T-helper 2 cell treated with Interferon-gamma antibody and Interleukin-4, amounts not matched to agents 5 μg/mL and 100 μg/mL, for 36 hours (primary cell): ENCODE measurements around the gene DTNBP1.
"Not testable (repeated sequence)": the region's sequence is repeated elsewhere in the genome, so short reads cannot be mapped to it uniquely, and the experiment has no call there.

Experiments
- DNase-seq: peaks from one replicate; pipeline ENCODE4 v3.0.0; 2021; ENCODE audit warnings: low spot score
- H3K27ac Mint-ChIP-seq: one replicate; pipeline ENCODE4 v1.8.0; 2021; ENCODE audit warnings: mild to moderate bottlenecking, mixed read lengths
- H3K27me3 Mint-ChIP-seq: one replicate; pipeline ENCODE4 v1.8.0; 2021; ENCODE audit warnings: low read depth, mixed read lengths
- H3K36me3 Mint-ChIP-seq: one replicate; pipeline ENCODE4 v1.8.0; 2021; ENCODE audit warnings: low read depth, mixed read lengths
- H3K4me1 Mint-ChIP-seq: one replicate; pipeline ENCODE4 v1.8.0; 2021; ENCODE audit warnings: low read depth, mixed read lengths
- H3K4me3 Mint-ChIP-seq: one replicate; pipeline ENCODE4 v1.8.0; 2022; ENCODE audit warnings: mild to moderate bottlenecking, moderate library complexity, mixed read lengths
- H3K9me3 Mint-ChIP-seq: one replicate; pipeline ENCODE4 v1.8.0; 2021; ENCODE audit warnings: mixed read lengths

DTNBP1 gene

GRCh38 chr6:15557174-15557573, 105.7 kb downstream of the DTNBP1 start:
- no peaks in the 10 kb centered on the region for H3K27me3 Mint-ChIP-seq

GRCh38 chr6:15556711-15557110, 106.1 kb downstream of the DTNBP1 start:
- no peaks in the 10 kb centered on the region for H3K36me3 Mint-ChIP-seq
- H3K27me3 Mint-ChIP-seq: no peaks in the 10 kb centered on the region
- H3K27ac Mint-ChIP-seq: peak overlapping the region; percentile 11
- H3K4me1 Mint-ChIP-seq: peaks cover 3% of the 10 kb centered on the region
- no peak for DNase-seq
- no peaks in the 10 kb centered on the region for H3K9me3 Mint-ChIP-seq
- no peak overlapping the region for H3K4me3 Mint-ChIP-seq

More at GRCh38 chr6:15557174-15557573, 105.7 kb downstream of the DTNBP1 start:
- no peaks in the 10 kb centered on the region for H3K9me3 Mint-ChIP-seq
- no peak overlapping the region for H3K4me3 Mint-ChIP-seq
- H3K36me3 Mint-ChIP-seq: no peaks in the 10 kb centered on the region
- H3K4me1 Mint-ChIP-seq: peaks cover 1% of the 10 kb centered on the region
- no peak for DNase-seq
- H3K27ac Mint-ChIP-seq: no peak overlapping the region

GRCh38 chr6:15555101-15556038, 107.5 kb downstream of the DTNBP1 start:
- H3K27ac Mint-ChIP-seq: no peak overlapping the region
- H3K36me3 Mint-ChIP-seq: no peaks in the 10 kb centered on the region
- no peak for DNase-seq
- H3K9me3 Mint-ChIP-seq: no peaks in the 10 kb centered on the region
- H3K4me3 Mint-ChIP-seq: no peak overlapping the region
- H3K27me3 Mint-ChIP-seq: no peaks in the 10 kb centered on the region
- H3K4me1 Mint-ChIP-seq: peaks cover 6% of the 10 kb centered on the region

GRCh38 chr6:15554728-15555100, 108.1 kb downstream of the DTNBP1 start:
- Mint-ChIP-seq H3K36me3 (no peaks in the 10 kb centered on the region), H3K27me3 (no peaks in the 10 kb centered on the region), H3K4me3 (no peak overlapping the region), H3K27ac (no peak overlapping the region), H3K9me3 (no peaks in the 10 kb centered on the region), H3K4me1 (peaks cover 6% of the 10 kb centered on the region)
- no peak for DNase-seq

- Mint-ChIP-seq H3K27ac (no peak overlapping the region), H3K27me3 (no peaks in the 10 kb centered on the region), H3K4me3 (no peak overlapping the region), H3K36me3 (no peaks in the 10 kb centered on the region), H3K9me3 (no peaks in the 10 kb centered on the region), H3K4me1 (peaks cover 6% of the 10 kb centered on the region)
- DNase-seq: no peak
Observed at GRCh38 chr6:15553736-15554294, 109.0 kb downstream of the DTNBP1 start.

- H3K4me3 Mint-ChIP-seq: no peak overlapping the region
- no peak overlapping the region for H3K27ac Mint-ChIP-seq
- no peaks in the 10 kb centered on the region for H3K36me3 Mint-ChIP-seq
- peaks cover 6% of the 10 kb centered on the region for H3K4me1 Mint-ChIP-seq
- H3K9me3 Mint-ChIP-seq: no peaks in the 10 kb centered on the region
- H3K27me3 Mint-ChIP-seq: no peaks in the 10 kb centered on the region
- no peak for DNase-seq
Observed at GRCh38 chr6:15553031-15553430, 109.8 kb downstream of the DTNBP1 start.

GRCh38 chr6:15551798-15552197, 111.0 kb downstream of the DTNBP1 start:
- Mint-ChIP-seq H3K4me3 (no peak overlapping the region), H3K27ac (no peak overlapping the region), H3K36me3 (no peaks in the 10 kb centered on the region), H3K9me3 (no peaks in the 10 kb centered on the region), H3K4me1 (peaks cover 6% of the 10 kb centered on the region), H3K27me3 (no peaks in the 10 kb centered on the region)
- no peak for DNase-seq

GRCh38 chr6:15551262-15551661, 111.6 kb downstream of the DTNBP1 start:
- Mint-ChIP-seq H3K4me1 (peaks cover 5% of the 10 kb centered on the region), H3K27me3 (no peaks in the 10 kb centered on the region), H3K27ac (no peak overlapping the region), H3K36me3 (no peaks in the 10 kb centered on the region), H3K4me3 (no peak overlapping the region), H3K9me3 (no peaks in the 10 kb centered on the region)
- no peak for DNase-seq

GRCh38 chr6:15550546-15551123, 112.2 kb downstream of the DTNBP1 start:
- peaks cover 5% of the 10 kb centered on the region for H3K4me1 Mint-ChIP-seq
- H3K36me3 Mint-ChIP-seq: no peaks in the 10 kb centered on the region
- no peak overlapping the region for H3K27ac Mint-ChIP-seq
- DNase-seq: no peak
- no peaks in the 10 kb centered on the region for H3K27me3 Mint-ChIP-seq
- H3K4me3 Mint-ChIP-seq: no peak overlapping the region
- H3K9me3 Mint-ChIP-seq: no peaks in the 10 kb centered on the region

GRCh38 chr6:15549371-15549770, 113.5 kb downstream of the DTNBP1 start:
- no peaks in the 10 kb centered on the region for H3K36me3 Mint-ChIP-seq
- no peak overlapping the region for H3K4me3 Mint-ChIP-seq
- no peaks in the 10 kb centered on the region for H3K9me3 Mint-ChIP-seq
- no peaks in the 10 kb centered on the region for H3K27me3 Mint-ChIP-seq
- H3K27ac Mint-ChIP-seq: no peak overlapping the region
- H3K4me1 Mint-ChIP-seq: peaks cover 5% of the 10 kb centered on the region
- DNase-seq: no peak

- peaks cover 3% of the 10 kb centered on the region for H3K9me3 Mint-ChIP-seq
- no peak for DNase-seq
- no peak overlapping the region for H3K4me3 Mint-ChIP-seq
- H3K4me1 Mint-ChIP-seq: peaks cover 5% of the 10 kb centered on the region
- no peaks in the 10 kb centered on the region for H3K27me3 Mint-ChIP-seq
- no peak overlapping the region for H3K27ac Mint-ChIP-seq
- H3K36me3 Mint-ChIP-seq: no peaks in the 10 kb centered on the region
Observed at GRCh38 chr6:15547400-15547799, 115.4 kb downstream of the DTNBP1 start.

GRCh38 chr6:15546591-15546990, 116.2 kb downstream of the DTNBP1 start:
- no peak for DNase-seq
- no peaks in the 10 kb centered on the region for H3K36me3 Mint-ChIP-seq
- no peak overlapping the region for H3K4me3 Mint-ChIP-seq
- H3K4me1 Mint-ChIP-seq: peaks cover 2% of the 10 kb centered on the region
- H3K9me3 Mint-ChIP-seq: peaks cover 3% of the 10 kb centered on the region
- no peak overlapping the region for H3K27ac Mint-ChIP-seq
- H3K27me3 Mint-ChIP-seq: no peaks in the 10 kb centered on the region

- DNase-seq: no peak
- H3K27ac Mint-ChIP-seq: no peak overlapping the region
- no peaks in the 10 kb centered on the region for H3K27me3 Mint-ChIP-seq
- H3K36me3 Mint-ChIP-seq: no peaks in the 10 kb centered on the region
- H3K4me3 Mint-ChIP-seq: no peak overlapping the region
- peaks cover 3% of the 10 kb centered on the region for H3K9me3 Mint-ChIP-seq
- no peaks in the 10 kb centered on the region for H3K4me1 Mint-ChIP-seq
Observed at GRCh38 chr6:15544321-15544900, 118.4 kb downstream of the DTNBP1 start.

GRCh38 chr6:15543332-15543917, 119.4 kb downstream of the DTNBP1 start:
- not testable (repeated sequence) for H3K9me3 Mint-ChIP-seq, H3K27me3 Mint-ChIP-seq, H3K27ac Mint-ChIP-seq, H3K4me3 Mint-ChIP-seq, H3K4me1 Mint-ChIP-seq, H3K36me3 Mint-ChIP-seq, DNase-seq
